Measurements from ENCODE around the gene AARS2.

AARS2 gene

GRCh38 chr6:44311304-44311703 is 1.8 kb downstream of the AARS2 start:
- TF ChIP-seq ZFX (IDR thresholded peaks at IDR 0.05) (no peak), CTCF (conservative IDR thresholded peaks at IDR 0.05) (no peak)
- no peak overlapping the region for H3K27ac ChIP-seq

GRCh38 chr6:44310241-44310640 is 2.9 kb downstream of the AARS2 start:
- no peak overlapping the region for H3K27ac ChIP-seq
- TF ChIP-seq CTCF (conservative IDR thresholded peaks at IDR 0.05), result no peak
- no peak for TF ChIP-seq ZFX (IDR thresholded peaks at IDR 0.05)

DNA sequence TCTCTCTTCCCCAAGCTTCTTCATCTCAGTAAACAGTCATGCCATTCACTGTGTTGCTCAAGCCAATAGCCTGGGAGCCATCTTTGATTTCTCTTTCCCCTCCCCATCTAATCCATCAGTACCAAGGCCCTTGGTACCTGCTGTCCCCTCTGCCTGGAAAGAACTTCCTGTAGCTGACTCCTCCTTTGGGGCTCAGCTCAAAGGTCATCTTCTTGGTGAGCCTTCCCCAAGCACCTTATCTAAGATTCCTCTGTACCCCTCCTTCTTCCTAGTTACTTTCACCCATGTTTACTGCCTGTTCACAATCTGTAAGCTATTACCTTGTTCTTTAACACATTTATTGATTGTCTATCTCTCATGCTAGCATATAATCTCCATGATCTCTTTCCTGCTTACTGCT is 3.5 kb downstream of the AARS2 start:
- no peak overlapping the region for H3K27ac ChIP-seq
- no peak for TF ChIP-seq CTCF (conservative IDR thresholded peaks at IDR 0.05)
- no peak for TF ChIP-seq ZFX (IDR thresholded peaks at IDR 0.05)

GRCh38 chr6:44309092-44309491 is 4.1 kb downstream of the AARS2 start:
- no peak overlapping the region for H3K27ac ChIP-seq
- no peak for TF ChIP-seq CTCF (conservative IDR thresholded peaks at IDR 0.05)
- no peak for TF ChIP-seq ZFX (IDR thresholded peaks at IDR 0.05)

- TF ChIP-seq ZFX (IDR thresholded peaks at IDR 0.05) (no peak), CTCF (conservative IDR thresholded peaks at IDR 0.05) (no peak)
- H3K27ac ChIP-seq, result no peak overlapping the region
These were observed 5.9 kb downstream of the AARS2 start for GRCh38 chr6:44307217-44307616.

GRCh38 chr6:44306710-44307109 is 6.4 kb downstream of the AARS2 start:
- H3K27ac ChIP-seq, result no peak overlapping the region

GRCh38 chr6:44305200-44305725 is 7.9 kb downstream of the AARS2 start:
- no peak overlapping the region for H3K27ac ChIP-seq
- TF ChIP-seq CTCF (conservative IDR thresholded peaks at IDR 0.05), result no peak

More at GRCh38 chr6:44306710-44307109, 6.4 kb downstream of the AARS2 start:
- TF ChIP-seq ZFX (IDR thresholded peaks at IDR 0.05), result no peak
